ENCODE results near the gene TMEM129. TPM values are rescaled to one million over a fixed set of nuclear protein-coding genes. Genes with fewer than 3 reads are reported as not detected.

The TMEM129 gene
- total and polyA plus RNA-seq, 10 of the 15 experiments (the other 5 are each of a cell fraction or from before 2014, with no cell fraction given) = 0.19 to 24.9 (median 13.2) TPM

- Histone ChIP-seq H3K4me3 (no peak overlapping the region), H3K79me2 (ENCODE audit: control insufficient read depth, insufficient read depth, low read length) (no peaks in the 10 kb centered on the region), H3K27ac (ENCODE audit: control insufficient read depth, insufficient read depth) (no peak overlapping the region), H3K9ac (ENCODE audit: control insufficient read depth, insufficient read depth, low read length) (no peak overlapping the region), H3K4me2 (ENCODE audit: control insufficient read depth, insufficient read depth) (no peak overlapping the region), H4K20me1 (ENCODE audit: control insufficient read depth, insufficient read depth) (no peaks in the 10 kb centered on the region), H2AFZ (ENCODE audit: control insufficient read depth, low read depth, low read length) (no peak overlapping the region), H3K36me3 (ENCODE audit: control insufficient read depth in 2 of 2, insufficient read depth in 2 of 2, low read length in 1 of 2) (peaks cover 0 to 5% of the 10 kb centered on the region in 2 experiments; a peak in 3 of 4 replicates), H3K9me3 (replicated peaks; ENCODE audit: control insufficient read depth, insufficient read depth, low read length) (no peaks in the 10 kb centered on the region), H3K4me1 (ENCODE audit: control insufficient read depth, insufficient read depth, low read length) (no peaks in the 10 kb centered on the region), H3K27me3 (replicated peaks in 1 of 2; ENCODE audit: control insufficient read depth in 2 of 2, insufficient read depth in 2 of 2, low read length in 1 of 2) (no peaks in the 10 kb centered on the region)
- FAIRE-seq = no peak
- no peak for ATAC-seq
- ChIA-PET SMC1A (ENCODE audit: uncharacterized antibody, unreplicated experiment) (no interaction called here), RAD21 (ENCODE audit: unreplicated experiment) (no interaction called here), CTCF (interaction anchor here (1.0 to 2.1 kb wide), 3 partner anchors 19 to 61 kb away, joined by 3 to 4 read pairs (median 3); no protein-coding TSS in a partner anchor), POLR2A (no interaction called here)
- TF ChIP-seq USF1 (IDR thresholded peaks at IDR 0.05; ENCODE audit: borderline replicate concordance, extremely low read length, insufficient read depth, low read depth, low read length) (no peak), RUNX3 (IDR thresholded peaks at IDR 0.05; ENCODE audit: low read length) (no peak), SREBF2 (IDR thresholded peaks at IDR 0.05; ENCODE audit: low read length) (no peak), SIN3A (IDR thresholded peaks at IDR 0.05; ENCODE audit: low read depth, low read length) (no peak), NFYA (IDR thresholded peaks at IDR 0.05; ENCODE audit: borderline replicate concordance, low read depth, low read length) (no peak), STAT1 (conservative IDR thresholded peaks at IDR 0.05) (no peak)
- DNase-seq (ENCODE audit: low read depth, low spot score) = no peak
- intact Hi-C loops (cut with micrococcal nuclease; ENCODE audit: unreplicated experiment) (loop anchor here (5.0 kb wide), 1 partner anchor 438 kb away; no protein-coding TSS in a partner anchor), in situ Hi-C loops (cut with MboI) (no loop called here)
- no TSS peak for BruUV-seq (replicated peaks)
- WGBS (ENCODE audit: insufficient coverage, insufficient replicate concordance, low lambda C conversion rate, missing lambda C conversion rate) = 50% methylated on average over 2 of the region's 3 CpGs
Observed at GRCh38 chr4:1749370-1749769, 28.2 kb upstream of the TMEM129 start.

Data from GM12878 (cell line).